Endothelial cell of umbilical vein (primary cell): ENCODE measurements around the gene TKTL1. TPM values are rescaled to one million over a fixed set of nuclear protein-coding genes. Genes with fewer than 3 reads are reported as not detected.

Experiments
- BruUV-seq: library from RNA; stranded (reverse); fragments of 400-500 nt; replicated peaks from 2 replicates; lab custom pipeline; 2021; lab: Mats Ljungman, UMichigan
- CTCF ChIA-PET: fragments of 300-600, 350-600 bp; sonication (Branson Sonifier 250); formaldehyde crosslinking; loops from one replicate; lab custom pipeline; 2021; ENCODE audit warnings: antibody characterized with exemption, inconsistent platforms; lab: Charles Lee
- POLR2A ChIA-PET: fragments of 300-600, 350-600 bp; sonication (Branson Sonifier 250); formaldehyde crosslinking; loops from one replicate; lab custom pipeline; 2021; ENCODE audit warnings: antibody characterized with exemption, inconsistent platforms; lab: Charles Lee
- DNase-seq: peaks from one replicate; pipeline ENCODE4 v3.0.0-alpha.2; 2011; ENCODE audit warnings: low read depth, low spot score
- FAIRE-seq: peaks from 2 replicates; lab custom pipeline; 2011; peaks lifted over from hg19 to GRCh38; lab: Jason Lieb, UNC
- H2AFZ ChIP-seq: 2 replicates; pipeline ENCODE4 v1.6.0; 2012; ENCODE audit warnings: low read depth, low read length, control low read depth, inconsistent platforms
- H3K27ac ChIP-seq: 2 replicates; pipeline ENCODE4 v1.5.1; 2011; ENCODE audit warnings: low read depth, mild to moderate bottlenecking, control low read depth, low read length, moderate library complexity; ENCODE audit not compliant: insufficient read depth
- H3K27me3 ChIP-seq, 2 experiments: 2 replicates each; pipeline versions ENCODE4 v1.6.0 to v1.6.1; 2011; ENCODE audit warnings: low read length in 2 of 2, mixed read lengths in 1 of 2; ENCODE audit not compliant: control insufficient read depth in 2 of 2, insufficient read depth in 2 of 2
- H3K36me3 ChIP-seq, 2 experiments: 2 replicates in 1 of 2; 3 replicates in 1 of 2; pipeline ENCODE4 v1.5.1; 2011; ENCODE audit warnings: low read length in 2 of 2, mild to moderate bottlenecking in 1 of 2, moderate library complexity in 1 of 2; ENCODE audit not compliant: control insufficient read depth in 2 of 2, insufficient read depth in 2 of 2; ENCODE audit errors: extremely low read depth in 1 of 2
- H3K4me1 ChIP-seq: 3 replicates; pipeline ENCODE4 v1.5.1; 2011; ENCODE audit warnings: mild to moderate bottlenecking, low read length; ENCODE audit not compliant: control insufficient read depth, insufficient read depth; ENCODE audit errors: extremely low read depth
- H3K4me2 ChIP-seq: 2 replicates; pipeline ENCODE4 v1.6.1; 2011; ENCODE audit warnings: low read length, control low read depth, mixed read lengths; ENCODE audit not compliant: insufficient read depth
- H3K4me3 ChIP-seq, 3 experiments: fragments of 200-600 bp in 1 of 3; sonication (generic), shearing (Covaris generic) in 1 of 3; replicated peaks in 1 of 3; 2 replicates each; pipeline ENCODE4 v1.5.1; 2011 to 2016; ENCODE audit warnings: control low read depth in 3 of 3, low read length in 3 of 3, mild to moderate bottlenecking in 2 of 3, inconsistent platforms in 1 of 3, low read depth in 1 of 3, moderate library complexity in 1 of 3; ENCODE audit not compliant: insufficient read depth in 1 of 3
- H3K79me2 ChIP-seq: 2 replicates; pipeline ENCODE4 v1.6.0; 2012; ENCODE audit warnings: low read length, inconsistent platforms; ENCODE audit not compliant: control insufficient read depth, insufficient read depth
- H3K9ac ChIP-seq: replicated peaks from 2 replicates; pipeline ENCODE3; 2011; ENCODE audit warnings: low read length, control low read depth; ENCODE audit not compliant: insufficient read depth; ENCODE audit errors: extremely low read depth
- H3K9me1 ChIP-seq: replicated peaks from 3 replicates; pipeline ENCODE4 v1.6.0; 2011; ENCODE audit warnings: mild to moderate bottlenecking, low read length; ENCODE audit not compliant: control insufficient read depth, insufficient read depth; ENCODE audit errors: extremely low read depth
- H3K9me3 ChIP-seq: replicated peaks from 2 replicates; pipeline ENCODE4 v1.5.1; 2012; ENCODE audit warnings: low read length, inconsistent platforms; ENCODE audit not compliant: control insufficient read depth, insufficient read depth
- H4K20me1 ChIP-seq: replicated peaks from 2 replicates; pipeline ENCODE3; 2011; ENCODE audit warnings: mild to moderate bottlenecking, low read length; ENCODE audit not compliant: control insufficient read depth, insufficient read depth; ENCODE audit errors: extremely low read depth
- CTCF ChIP-seq, 2 donors: IDR thresholded peaks; 1 replicate in 1 of 2; 2 replicates in 1 of 2; pipeline ENCODE4 v1.5.1; 2011; ENCODE audit warnings: low read length in 2 of 2, mild to moderate bottlenecking in 2 of 2, moderate library complexity in 2 of 2, control low read depth in 1 of 2, inconsistent platforms in 1 of 2, low read depth in 1 of 2; ENCODE audit not compliant: insufficient read depth in 1 of 2; ENCODE audit errors: extremely low read depth in 1 of 2
- EZH2 ChIP-seq: IDR thresholded peaks from 2 replicates; pipeline ENCODE4 v1.6.1; 2012; ENCODE audit warnings: borderline replicate concordance, low read depth, mild to moderate bottlenecking, moderate library complexity, low read length, inconsistent platforms; ENCODE audit not compliant: severe bottlenecking
- FOS ChIP-seq: IDR thresholded peaks from 2 replicates; pipeline ENCODE4 v1.6.1; 2011; ENCODE audit warnings: mild to moderate bottlenecking, low read length, moderate library complexity, borderline replicate concordance; ENCODE audit not compliant: insufficient read depth
- GATA2 ChIP-seq: IDR thresholded peaks from 2 replicates; pipeline ENCODE4 v1.7.0; 2011; ENCODE audit warnings: low read depth, mild to moderate bottlenecking, moderate library complexity, mixed read lengths, low read length; ENCODE audit not compliant: insufficient read length, insufficient read depth
- MAX ChIP-seq: IDR thresholded peaks from 2 replicates; pipeline ENCODE4 v1.6.1; 2011; ENCODE audit not compliant: insufficient read depth, insufficient read length
- POLR2A ChIP-seq: IDR thresholded peaks from 2 replicates; pipeline ENCODE4 v1.6.1; 2012; ENCODE audit warnings: low read depth, mild to moderate bottlenecking, control low read depth, low read length
- POLR2AphosphoS5 ChIP-seq: IDR thresholded peaks from 2 replicates; pipeline ENCODE4 v1.6.1; 2012; ENCODE audit warnings: low read depth, mild to moderate bottlenecking, control low read depth, low read length, moderate library complexity; ENCODE audit not compliant: insufficient read depth
- dilution Hi-C: fragments of 300-500 bp; cut with MboI; formaldehyde crosslinking; loops from one replicate; pipeline ENCODE4 v1.15.0; 2019; ENCODE audit warnings: low sequenced_read_pairs; ENCODE audit not compliant: extremely low pct_ligation_motif_present
- intact Hi-C: fragments of 100-400 bp; cut with micrococcal nuclease; formaldehyde crosslinking; loops from one replicate; pipeline ENCODE4 v1.10.0; 2022
- polyA plus RNA-seq, 4 experiments: library from polyadenylated mRNA; depleted of rRNA in 3 of 4; stranded (reverse) in 3 of 4; unstranded in 1 of 4; fragments of >200 nt; gene quantifications; 2 replicates each; pipeline versions ENCODE4 v1.2.1 to v1.2.3, GENCODE V29; 2011 to 2012; ENCODE audit warnings: missing spikeins in 1 of 4
- total RNA-seq: library from RNA; stranded (reverse); gene quantifications from 2 replicates; pipeline ENCODE4 v1.2.3, GENCODE V29; 2021

TKTL1 gene
- total and polyA plus RNA-seq, 2 donors (not counting 3 experiments of a cell fraction or from before 2014, with no cell fraction given): 0.03 TPM; not detected in 1

DNA sequence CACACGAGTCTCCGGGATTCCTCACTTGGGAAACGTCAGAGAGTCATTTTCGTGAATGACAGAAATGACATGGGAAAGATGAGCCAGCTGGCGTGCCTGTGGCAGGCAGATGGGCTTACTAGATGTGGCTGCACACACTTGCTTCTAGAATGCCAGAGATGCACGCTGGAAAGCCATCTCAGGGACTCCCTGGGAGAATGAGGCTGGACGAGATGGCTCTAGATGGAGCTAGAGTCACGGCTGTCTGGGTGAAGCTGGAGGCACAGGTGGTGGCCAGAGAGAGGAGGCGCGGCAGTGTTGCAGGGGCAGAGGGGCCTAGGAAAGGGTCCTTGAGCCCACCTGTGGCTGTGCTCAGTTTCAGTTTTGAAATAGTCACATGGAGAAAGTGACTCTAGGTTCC, 26.0 kb downstream of the TKTL1 start:
- no peak overlapping the region for H3K9ac ChIP-seq
- H3K4me2 ChIP-seq: no peak overlapping the region
- dilution Hi-C loops: no loop called here
- H3K9me1 ChIP-seq: no peaks in the 10 kb centered on the region
- H3K27me3 ChIP-seq: no peaks in the 10 kb centered on the region
- FAIRE-seq (no peak), DNase-seq (no peak)
- H2AFZ ChIP-seq: no peak overlapping the region
- no peaks in the 10 kb centered on the region for H4K20me1 ChIP-seq
- no peaks in the 10 kb centered on the region for H3K79me2 ChIP-seq
- BruUV-seq: no TSS peak
- H3K4me1 ChIP-seq: peaks cover 15% of the 10 kb centered on the region
- H3K4me3 ChIP-seq: no peak overlapping the region
- no peak overlapping the region for H3K27ac ChIP-seq
- H3K36me3 ChIP-seq: no peaks in the 10 kb centered on the region
- no peak for TF ChIP-seq MAX
- no peak for TF ChIP-seq CTCF (IDR thresholded peaks at IDR 0.05; ENCODE audit: extremely low read depth in 1 of 2, insufficient read depth in 1 of 2, low read depth in 1 of 2, low read length in 2 of 2)
- TF ChIP-seq POLR2A: no peak
- no peak for TF ChIP-seq EZH2
- TF ChIP-seq GATA2: no peak
- no peak for TF ChIP-seq POLR2AphosphoS5
- TF ChIP-seq FOS: no peak
- CTCF ChIA-PET: no interaction called here
- POLR2A ChIA-PET: no interaction called here
- intact Hi-C loops: no loop called here
- no peaks in the 10 kb centered on the region for H3K9me3 ChIP-seq
